Testis (tissue), 3 donors: ENCODE data around the gene CDKN2B. TPM values are rescaled to one million over a fixed set of nuclear protein-coding genes. Genes with fewer than 3 reads are reported as not detected.
A peak's percentile ranks its signal among the peaks of the same experiment; 100 is the strongest.

ENCODE experiments used
- DNase-seq: peaks from one replicate; pipeline ENCODE4 v3.0.0-alpha.2; 2019
- H3K27ac ChIP-seq, 2 donors: fragments of 200-600 bp; sonication (generic); one replicate each; pipeline ENCODE4 v1.5.1; 2019
- H3K27me3 ChIP-seq: fragments of 200-600 bp; sonication (generic); one replicate; pipeline ENCODE4 v1.5.1; 2019
- H3K36me3 ChIP-seq: fragments of 200-600 bp; sonication (generic); one replicate; pipeline ENCODE4 v1.5.1; 2017; ENCODE audit warnings: low read depth; ENCODE audit errors: missing control alignments
- H3K4me1 ChIP-seq: fragments of 200-600 bp; sonication (generic); one replicate; pipeline ENCODE4 v1.5.1; 2019
- H3K4me3 ChIP-seq, 2 donors: fragments of 200-600 bp; sonication (generic); one replicate each; pipeline ENCODE4 v1.5.1; 2017 to 2019
- H3K9me3 ChIP-seq: fragments of 200-600 bp; sonication (generic); one replicate; pipeline ENCODE4 v1.5.1; 2017
- POLR2A ChIP-seq: fragments of 450-650 bp; IDR thresholded peaks from one replicate; pipeline ENCODE4 v1.6.1; 2017; ENCODE audit warnings: antibody characterized with exemption, mild to moderate bottlenecking, moderate library complexity
- WGBS, 2 donors: methylation state at CpG; one replicate each; pipeline ENCODE4 v1.1.5; 2018; 5-methylcytosine and 5-hydroxymethylcytosine counted together
- intact Hi-C: fragments of 100-400 bp; cut with DNase I; formaldehyde crosslinking; loops from one replicate; pipeline ENCODE4 v1.15.1; 2023; ENCODE audit warnings: low total_unique reads
- polyA plus RNA-seq: library from polyadenylated mRNA; stranded (reverse); fragments of 350-450 nt; fragmentation: Illumina TruSeq; extraction: RNeasy Lipid Tissue Mini Kit (QIAGEN cat#74804); gene quantifications from one replicate; pipeline ENCODE4 v1.2.3, GENCODE V29; 2014; ENCODE audit warnings: low read depth, low replicate concordance; ENCODE audit not compliant: insufficient read depth
- total RNA-seq, 2 donors: library from RNA; depleted of rRNA; stranded (reverse); fragments of >200 nt; gene quantifications; one replicate each; pipeline ENCODE4 v1.2.3, GENCODE V29; 2016
- TF ChIP-seq, protein P1 (sequence below), 3 experiments: fragments of 450-650 bp in 2 of 3; fragments of 200-600 bp in 1 of 3; sonication (generic) in 1 of 3; IDR thresholded peaks; one replicate each; pipeline ENCODE4 v1.5.1; 2016 to 2019; ENCODE audit warnings: antibody characterized with exemption in 3 of 3, mild to moderate bottlenecking in 2 of 3, moderate library complexity in 1 of 3

The CDKN2B gene
- total and polyA plus RNA-seq, 3 donors from 2014 or later: 11.8 to 28.7 (median 17.3) TPM

DNA sequence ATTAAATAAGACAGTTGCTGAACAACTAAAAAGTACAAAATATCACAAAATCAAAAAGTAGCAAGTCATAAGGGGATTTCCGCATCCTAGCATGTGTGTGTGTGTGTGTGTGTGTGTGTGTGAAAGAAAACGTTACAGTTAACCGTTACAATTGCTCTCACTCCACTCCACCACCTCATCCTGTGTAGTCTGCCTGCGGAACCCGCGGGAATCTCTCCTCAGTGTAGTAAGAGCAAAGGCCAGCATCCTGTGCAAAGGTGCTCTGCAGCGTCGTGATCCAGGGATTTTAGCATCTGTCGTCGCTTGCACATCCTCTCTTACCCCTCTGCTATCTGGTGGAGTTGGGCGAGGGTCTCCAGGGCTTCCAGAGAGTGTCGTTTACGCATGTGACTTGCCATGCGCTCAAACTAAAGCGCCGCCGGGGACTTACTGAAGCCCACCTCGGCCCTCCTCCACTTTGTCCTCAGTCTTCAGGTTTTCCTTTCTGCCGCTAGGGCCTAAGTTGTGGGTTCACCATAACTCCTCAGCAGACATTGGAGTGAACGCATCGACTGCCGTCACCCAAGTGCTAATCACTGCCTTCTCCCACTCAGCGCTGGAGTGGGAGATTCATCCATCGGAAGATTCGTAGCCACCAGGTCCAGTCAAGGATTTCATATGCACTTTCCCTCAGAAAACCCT lies 3.9 kb downstream of the CDKN2B start:
- no peaks in the 10 kb centered on the region for H3K27me3 ChIP-seq
- intact Hi-C loops: no loop called here
- no peak for DNase-seq
- TF ChIP-seq POLR2A: no peak
- TF ChIP-seq, protein P1, sequence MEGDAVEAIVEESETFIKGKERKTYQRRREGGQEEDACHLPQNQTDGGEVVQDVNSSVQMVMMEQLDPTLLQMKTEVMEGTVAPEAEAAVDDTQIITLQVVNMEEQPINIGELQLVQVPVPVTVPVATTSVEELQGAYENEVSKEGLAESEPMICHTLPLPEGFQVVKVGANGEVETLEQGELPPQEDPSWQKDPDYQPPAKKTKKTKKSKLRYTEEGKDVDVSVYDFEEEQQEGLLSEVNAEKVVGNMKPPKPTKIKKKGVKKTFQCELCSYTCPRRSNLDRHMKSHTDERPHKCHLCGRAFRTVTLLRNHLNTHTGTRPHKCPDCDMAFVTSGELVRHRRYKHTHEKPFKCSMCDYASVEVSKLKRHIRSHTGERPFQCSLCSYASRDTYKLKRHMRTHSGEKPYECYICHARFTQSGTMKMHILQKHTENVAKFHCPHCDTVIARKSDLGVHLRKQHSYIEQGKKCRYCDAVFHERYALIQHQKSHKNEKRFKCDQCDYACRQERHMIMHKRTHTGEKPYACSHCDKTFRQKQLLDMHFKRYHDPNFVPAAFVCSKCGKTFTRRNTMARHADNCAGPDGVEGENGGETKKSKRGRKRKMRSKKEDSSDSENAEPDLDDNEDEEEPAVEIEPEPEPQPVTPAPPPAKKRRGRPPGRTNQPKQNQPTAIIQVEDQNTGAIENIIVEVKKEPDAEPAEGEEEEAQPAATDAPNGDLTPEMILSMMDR (IDR thresholded peaks at IDR 0.05): no peak
- WGBS, 2 donors: 29 to 41% methylated on average over 25 of the region's 25 CpGs
- H3K4me3 ChIP-seq: peak overlapping the region in 1 of 2 donors; percentile 21
- H3K4me1 ChIP-seq: no peaks in the 10 kb centered on the region
- H3K27ac ChIP-seq: no peak overlapping the region
- no peaks in the 10 kb centered on the region for H3K36me3 ChIP-seq
- no peaks in the 10 kb centered on the region for H3K9me3 ChIP-seq

- intact Hi-C loops: no loop called here
- DNase-seq: no peak
- H3K4me3 ChIP-seq: no peak overlapping the region
- TF ChIP-seq, protein P1 (IDR thresholded peaks at IDR 0.05): no peak
- no peak for TF ChIP-seq POLR2A
- no peaks in the 10 kb centered on the region for H3K9me3 ChIP-seq
- WGBS, 2 donors: 75 to 83% methylated on average over 1 of the region's 1 CpG
- no peaks in the 10 kb centered on the region for H3K36me3 ChIP-seq
- H3K4me1 ChIP-seq: no peaks in the 10 kb centered on the region
- H3K27me3 ChIP-seq: no peaks in the 10 kb centered on the region
- H3K27ac ChIP-seq: no peak overlapping the region
These were observed 7.1 kb downstream of the CDKN2B start for GRCh38 chr9:22002038-22002437.

GRCh38 chr9:21998026-21998425 lies 11.1 kb downstream of the CDKN2B start:
- H3K9me3 ChIP-seq: no peaks in the 10 kb centered on the region
- H3K36me3 ChIP-seq: no peaks in the 10 kb centered on the region
- WGBS, 2 donors: 92 to 96% methylated on average over 2 of the region's 2 CpGs
- no peak overlapping the region for H3K4me3 ChIP-seq
- no peak for DNase-seq
- TF ChIP-seq POLR2A: no peak
- TF ChIP-seq, protein P1 (IDR thresholded peaks at IDR 0.05): no peak
- intact Hi-C loops: no loop called here
- H3K27me3 ChIP-seq: no peaks in the 10 kb centered on the region
- no peak overlapping the region for H3K27ac ChIP-seq
- H3K4me1 ChIP-seq: peaks cover 8% of the 10 kb centered on the region

DNA sequence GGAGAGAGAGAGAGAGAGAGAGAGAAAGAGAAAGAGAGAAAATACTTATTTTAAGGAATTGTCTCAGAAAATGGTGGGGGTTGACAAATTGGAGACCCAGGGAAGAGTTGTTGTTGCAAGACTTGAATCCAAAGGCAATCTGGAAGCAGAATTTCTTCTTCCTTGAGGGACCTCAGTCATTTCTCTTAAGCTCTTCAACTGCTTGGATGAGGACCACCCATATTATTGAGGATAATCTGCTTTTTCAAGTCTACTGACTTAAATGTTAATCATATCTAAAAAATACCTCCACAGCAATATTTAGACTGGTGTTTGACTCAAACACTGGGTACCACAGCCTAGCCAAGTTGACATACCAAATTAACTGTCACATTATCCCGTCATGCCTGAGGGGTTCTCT lies 11.6 kb downstream of the CDKN2B start:
- 91 to 100% methylated on average over 1 of the region's 1 CpG for WGBS, 2 donors
- no peak for DNase-seq
- no peak overlapping the region for H3K27ac ChIP-seq
- peaks cover 8% of the 10 kb centered on the region for H3K4me1 ChIP-seq
- TF ChIP-seq POLR2A: no peak
- TF ChIP-seq, protein P1 (IDR thresholded peaks at IDR 0.05): no peak
- intact Hi-C loops: no loop called here
- H3K27me3 ChIP-seq: no peaks in the 10 kb centered on the region
- no peaks in the 10 kb centered on the region for H3K36me3 ChIP-seq
- H3K4me3 ChIP-seq: no peak overlapping the region
- no peaks in the 10 kb centered on the region for H3K9me3 ChIP-seq

DNA sequence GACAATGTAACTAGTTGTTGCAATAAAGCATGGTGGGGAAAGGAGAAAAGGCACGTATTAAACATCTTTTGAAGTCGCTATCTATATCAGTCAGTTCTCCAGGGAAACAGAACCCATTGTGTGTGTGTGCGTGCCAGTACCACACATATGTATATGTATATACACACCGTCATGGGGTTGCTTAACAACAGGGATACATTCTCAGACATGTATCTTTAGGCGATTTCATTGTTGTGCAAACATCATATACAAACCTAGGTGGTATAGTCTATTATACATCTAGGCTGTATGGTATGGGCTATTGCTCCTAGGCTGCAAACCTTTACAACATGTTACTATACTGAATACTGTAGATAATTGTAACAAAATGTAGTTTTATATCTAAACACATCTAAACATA lies 12.2 kb downstream of the CDKN2B start:
- no peaks in the 10 kb centered on the region for H3K9me3 ChIP-seq
- no peaks in the 10 kb centered on the region for H3K27me3 ChIP-seq
- TF ChIP-seq, protein P1 (IDR thresholded peaks at IDR 0.05): no peak
- TF ChIP-seq POLR2A: no peak
- peaks cover 8% of the 10 kb centered on the region for H3K4me1 ChIP-seq
- no peak overlapping the region for H3K27ac ChIP-seq
- peak overlapping the region in 1 of 2 donors; percentile 82 for H3K4me3 ChIP-seq
- no peaks in the 10 kb centered on the region for H3K36me3 ChIP-seq
- intact Hi-C loops: no loop called here
- WGBS, 2 donors: 50 to 57% methylated on average over 5 of the region's 5 CpGs
- no peak for DNase-seq
